CD4-positive, alpha-beta T cell (primary cell): ENCODE data around the gene TMEM59. TPM values are rescaled to one million over a fixed set of nuclear protein-coding genes. Genes with fewer than 3 reads are reported as not detected.

ENCODE experiments used
- ATAC-seq: fragments of 200-7000 bp; cut with Tn5 transposase; one replicate; pipeline ENCODE4 v1.10.0; 2022; ENCODE audit warnings: mild to moderate bottlenecking; ENCODE audit not compliant: poor library complexity
- CTCF ChIA-PET: fragments of 350-600 bp; sonication (Branson Sonifier 250); formaldehyde crosslinking; loops from one replicate; lab custom pipeline; 2021; ENCODE audit warnings: antibody characterized with exemption, inconsistent platforms; lab: Charles Lee
- POLR2A ChIA-PET: fragments of 350-600 bp; sonication (Branson Sonifier 250); formaldehyde crosslinking; loops from one replicate; lab custom pipeline; 2021; ENCODE audit warnings: antibody characterized with exemption, inconsistent platforms; lab: Charles Lee
- DNase-seq, 14 experiments: peaks; one replicate each; pipeline ENCODE4 v3.0.0-alpha.2; 2013 to 2020; ENCODE audit warnings: mixed read lengths in 2 of 14
- H3K27ac ChIP-seq, 2 donors: one replicate each; pipeline versions ENCODE4 v1.5.1 to v1.7.0; 2013; ENCODE audit warnings: low read length in 2 of 2, low read depth in 1 of 2, mild to moderate bottlenecking in 1 of 2
- H3K27me3 ChIP-seq, 2 experiments: 1 replicate in 1 of 2; 2 replicates in 1 of 2; pipeline versions ENCODE4 v1.6.1 to v1.7.0; 2013; ENCODE audit warnings: low read length in 2 of 2, control low read depth in 1 of 2, mild to moderate bottlenecking in 1 of 2, moderate library complexity in 1 of 2; ENCODE audit not compliant: insufficient read depth in 2 of 2, control insufficient read depth in 1 of 2
- H3K36me3 ChIP-seq: one replicate; pipeline ENCODE4 v1.6.1; 2013; ENCODE audit warnings: low read length, control low read depth; ENCODE audit not compliant: insufficient read depth
- H3K4me1 ChIP-seq: one replicate; pipeline ENCODE4 v1.6.1; 2013; ENCODE audit warnings: low read length, control low read depth; ENCODE audit not compliant: insufficient read depth
- H3K4me3 ChIP-seq: one replicate; pipeline ENCODE4 v1.5.1; 2013; ENCODE audit warnings: mild to moderate bottlenecking, low read length, moderate library complexity
- H3K9me3 ChIP-seq, 2 experiments: 1 replicate in 1 of 2; 2 replicates in 1 of 2; pipeline versions ENCODE4 v1.6.1 to v1.7.0; 2013; ENCODE audit warnings: low read length in 2 of 2, mild to moderate bottlenecking in 2 of 2, control low read depth in 1 of 2, moderate library complexity in 1 of 2; ENCODE audit not compliant: control insufficient read depth in 1 of 2, insufficient read depth in 1 of 2
- H3K27ac Mint-ChIP-seq: one replicate; pipeline ENCODE4 v1.8.0; 2020; ENCODE audit warnings: mixed read lengths
- H3K27me3 Mint-ChIP-seq: one replicate; pipeline ENCODE4 v1.8.0; 2021; ENCODE audit warnings: mixed read lengths
- H3K36me3 Mint-ChIP-seq: one replicate; pipeline ENCODE4 v1.8.0; 2021; ENCODE audit warnings: low read depth, mixed read lengths
- H3K4me1 Mint-ChIP-seq: one replicate; pipeline ENCODE4 v1.8.0; 2021; ENCODE audit warnings: low read depth, mixed read lengths
- H3K4me3 Mint-ChIP-seq: one replicate; pipeline ENCODE4 v1.8.0; 2020; ENCODE audit warnings: mild to moderate bottlenecking, mixed read lengths
- H3K9me3 Mint-ChIP-seq: one replicate; pipeline ENCODE4 v1.8.0; 2020; ENCODE audit warnings: mixed read lengths
- CTCF ChIP-seq: fragments of 200-600 bp; IDR thresholded peaks from one replicate; pipeline ENCODE4 v1.8.0; 2022; ENCODE audit warnings: antibody characterized with exemption, mild to moderate bottlenecking
- intact Hi-C, 2 experiments: fragments of 100-400 bp; cut with DNase I in 1 of 2; cut with micrococcal nuclease in 1 of 2; formaldehyde crosslinking; loops; one replicate each; pipeline versions ENCODE4 v1.15.1 to v1.9.0; 2023 to 2025; cut with DNase I, micrococcal nuclease
- total RNA-seq, 174 experiments: library from RNA in 2 of 174; stranded (reverse) in 2 of 174; gene quantifications; one replicate each; pipeline ENCODE4 v1.2.3 and lab custom pipeline; 2021 to 2026

Gene TMEM59
- total RNA-seq, 2 experiments from 2014 or later: 128 TPM

GRCh38 chr1:54077359-54077758 is 24.4 kb upstream of the TMEM59 start:
- ChIA-PET CTCF (no interaction called here), POLR2A (no interaction called here)
- intact Hi-C loops: no loop called here
- no peak overlapping the region for H3K27ac Mint-ChIP-seq
- H3K9me3 Mint-ChIP-seq: no peaks in the 10 kb centered on the region
- Histone ChIP-seq H3K36me3 (peaks cover 14% of the 10 kb centered on the region), H3K4me3 (no peak overlapping the region), H3K9me3 (no peaks in the 10 kb centered on the region), H3K4me1 (no peaks in the 10 kb centered on the region), H3K27ac (no peak overlapping the region), H3K27me3 (no peaks in the 10 kb centered on the region)
- no peak for ATAC-seq
- H3K4me1 Mint-ChIP-seq: peaks cover 4% of the 10 kb centered on the region
- H3K36me3 Mint-ChIP-seq: peaks cover 8% of the 10 kb centered on the region
- no peak for TF ChIP-seq CTCF
- H3K27me3 Mint-ChIP-seq: no peaks in the 10 kb centered on the region
- no peak for DNase-seq
- no peak overlapping the region for H3K4me3 Mint-ChIP-seq

- H3K36me3 Mint-ChIP-seq: peaks cover 21% of the 10 kb centered on the region
- H3K9me3 ChIP-seq: no peaks in the 10 kb centered on the region
- POLR2A ChIA-PET: interaction anchor here (1.3 kb wide), 1 partner anchor 419 kb away, joined by 4 read pairs; no protein-coding TSS in a partner anchor
- peak in 3 of 14 experiments; percentile 70 to 74 (median 72) for DNase-seq
- no peak overlapping the region for H3K4me3 ChIP-seq
- no peak overlapping the region for H3K4me3 Mint-ChIP-seq
- ATAC-seq: peak; percentile 94
- no peak overlapping the region for H3K27ac ChIP-seq
- no peaks in the 10 kb centered on the region for H3K27me3 ChIP-seq
- intact Hi-C loops: loop anchor here (1.0 to 2.0 kb wide), 4 partner anchors 17 to 740 kb away; partner anchors contain the start of genes TCEANC2 (in 1 of the 2) and TMEM59 (in 1 of the 2)
- H3K4me1 Mint-ChIP-seq: no peaks in the 10 kb centered on the region
- CTCF ChIA-PET: interaction anchor here (0.8 kb wide), 1 partner anchor 12 kb away, joined by 3 read pairs; no protein-coding TSS in a partner anchor
- no peaks in the 10 kb centered on the region for H3K9me3 Mint-ChIP-seq
- no peaks in the 10 kb centered on the region for H3K4me1 ChIP-seq
- H3K36me3 ChIP-seq: peaks cover 10% of the 10 kb centered on the region
- no peaks in the 10 kb centered on the region for H3K27me3 Mint-ChIP-seq
- peak; percentile 99 for TF ChIP-seq CTCF
- H3K27ac Mint-ChIP-seq: no peak overlapping the region
Observed at GRCh38 chr1:54070171-54070837, 17.3 kb upstream of the TMEM59 start.

- no peak overlapping the region for H3K27ac Mint-ChIP-seq
Observed at GRCh38 chr1:54069791-54070170, 16.8 kb upstream of the TMEM59 start.

More at GRCh38 chr1:54069791-54070170, 16.8 kb upstream of the TMEM59 start:
- H3K9me3 ChIP-seq: no peaks in the 10 kb centered on the region
- Mint-ChIP-seq H3K4me3 (no peak overlapping the region), H3K4me1 (no peaks in the 10 kb centered on the region), H3K9me3 (no peaks in the 10 kb centered on the region), H3K27me3 (no peaks in the 10 kb centered on the region), H3K36me3 (peaks cover 26% of the 10 kb centered on the region)
- POLR2A ChIA-PET: no interaction called here
- DNase-seq (peak in 1 of 14 experiments; percentile 10), ATAC-seq (no peak)
- no peaks in the 10 kb centered on the region for H3K4me1 ChIP-seq
- H3K27ac ChIP-seq: no peak overlapping the region
- no peaks in the 10 kb centered on the region for H3K27me3 ChIP-seq
- no peak overlapping the region for H3K4me3 ChIP-seq
- peaks cover 7% of the 10 kb centered on the region for H3K36me3 ChIP-seq
- intact Hi-C loops: loop anchor here (1.0 to 10.0 kb wide), 5 partner anchors 16 to 925 kb away; partner anchors contain the start of genes BSND (in 1 of the 2), TCEANC2 (in 1 of the 2) and TMEM59 (in 1 of the 2)
- CTCF ChIA-PET: interaction anchor here (0.8 kb wide), 1 partner anchor 13 kb away, joined by 3 read pairs; no protein-coding TSS in a partner anchor
- no peak for TF ChIP-seq CTCF
